GM18511 (cell line): ENCODE data around the gene SEMA5B.
A peak's percentile ranks its signal among the peaks of the same experiment; 100 is the strongest.

ENCODE experiments used
- ATAC-seq: cut with Tn5 transposase; IDR thresholded peaks from one replicate; pipeline ENCODE4 v1.9.1; 2021; ENCODE audit warnings: mild to moderate bottlenecking, moderate library complexity; ENCODE audit not compliant: unreplicated experiment

The SEMA5B gene

DNA sequence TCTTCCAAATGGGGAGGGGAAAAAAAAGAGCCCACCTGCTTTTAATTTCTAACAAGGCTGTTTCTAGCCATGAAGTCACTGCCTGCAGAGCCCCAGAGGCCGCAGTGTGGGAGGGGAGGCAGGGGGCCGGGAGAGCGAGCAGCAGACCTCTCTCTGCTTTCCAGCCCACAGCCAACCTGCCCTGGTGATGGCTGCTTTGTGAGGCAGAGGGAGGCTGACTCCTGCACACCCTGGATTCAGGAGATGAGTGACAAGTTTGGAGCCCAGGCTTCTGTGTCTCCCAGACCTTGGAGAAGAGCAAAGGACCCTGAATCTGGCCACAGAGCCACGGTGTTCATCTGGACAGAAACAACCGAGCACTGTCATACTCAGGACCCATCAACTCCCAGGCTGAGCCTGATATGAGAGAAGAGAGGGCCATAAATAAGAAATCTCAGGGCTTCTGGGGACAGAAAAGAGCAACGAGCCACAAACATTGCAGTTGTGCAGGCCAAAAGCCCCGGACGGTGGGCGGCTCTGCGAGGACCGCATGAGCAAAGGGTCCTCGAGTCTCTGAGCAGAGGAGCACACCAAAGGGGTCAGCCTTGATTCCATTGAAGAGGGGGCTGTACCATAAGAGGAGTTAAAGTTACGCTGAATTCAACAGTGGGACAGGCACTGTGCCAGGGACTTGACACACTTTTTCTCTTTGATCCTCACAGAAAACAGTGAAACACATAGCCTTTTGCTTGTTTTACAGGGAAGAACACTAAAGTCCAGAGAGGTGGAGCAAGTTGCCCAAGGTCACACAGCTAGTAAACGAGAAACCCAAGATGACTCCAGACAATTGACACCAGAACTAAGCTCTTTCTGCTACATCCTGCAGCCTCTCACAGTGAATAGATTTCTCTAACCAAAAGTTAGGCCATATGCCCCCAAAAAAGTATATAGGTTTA, 97.2 kb downstream of the SEMA5B start:
- ATAC-seq = no peak

DNA sequence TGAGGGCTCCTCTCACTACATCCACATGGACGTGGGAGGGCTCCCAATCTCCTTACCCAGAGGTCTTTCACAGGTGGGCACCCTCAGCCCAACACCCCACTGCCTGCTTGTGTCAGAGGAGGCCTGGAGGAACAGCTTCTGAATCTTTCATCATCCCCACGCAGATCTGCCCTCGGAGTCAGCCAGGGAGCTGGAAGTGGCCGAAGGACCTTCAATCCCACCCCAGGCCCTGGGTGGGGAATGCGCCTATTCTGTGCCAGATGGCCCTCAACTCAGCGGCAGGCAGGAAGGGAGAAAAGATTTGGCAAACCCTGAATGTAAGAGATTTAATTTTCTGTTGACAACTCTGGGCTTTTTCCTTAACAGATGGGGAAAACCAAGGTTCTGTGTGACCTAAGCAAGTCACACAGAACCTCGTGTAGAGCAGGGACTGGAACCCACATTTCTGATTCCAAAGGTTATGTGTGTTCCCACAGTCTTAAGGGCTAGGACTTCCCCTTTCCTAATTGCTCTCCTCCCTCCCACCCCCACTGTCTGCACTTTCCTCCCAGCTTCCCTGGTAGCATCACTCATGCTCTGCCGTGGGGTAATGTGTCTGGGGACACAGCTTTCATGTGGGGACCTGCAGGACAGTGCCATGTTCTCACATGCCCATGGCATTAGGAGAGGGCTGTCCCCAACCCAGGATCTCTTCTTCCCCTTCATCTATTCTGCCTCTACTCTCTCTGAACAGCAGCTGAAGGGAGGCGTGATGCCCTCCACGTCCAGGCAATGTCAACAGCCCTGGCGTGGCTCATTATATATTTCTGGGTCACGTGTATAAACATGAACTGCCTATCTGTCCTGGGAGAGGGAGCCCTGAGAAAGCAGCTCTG, 98.1 kb downstream of the SEMA5B start:
- no peak for ATAC-seq

DNA sequence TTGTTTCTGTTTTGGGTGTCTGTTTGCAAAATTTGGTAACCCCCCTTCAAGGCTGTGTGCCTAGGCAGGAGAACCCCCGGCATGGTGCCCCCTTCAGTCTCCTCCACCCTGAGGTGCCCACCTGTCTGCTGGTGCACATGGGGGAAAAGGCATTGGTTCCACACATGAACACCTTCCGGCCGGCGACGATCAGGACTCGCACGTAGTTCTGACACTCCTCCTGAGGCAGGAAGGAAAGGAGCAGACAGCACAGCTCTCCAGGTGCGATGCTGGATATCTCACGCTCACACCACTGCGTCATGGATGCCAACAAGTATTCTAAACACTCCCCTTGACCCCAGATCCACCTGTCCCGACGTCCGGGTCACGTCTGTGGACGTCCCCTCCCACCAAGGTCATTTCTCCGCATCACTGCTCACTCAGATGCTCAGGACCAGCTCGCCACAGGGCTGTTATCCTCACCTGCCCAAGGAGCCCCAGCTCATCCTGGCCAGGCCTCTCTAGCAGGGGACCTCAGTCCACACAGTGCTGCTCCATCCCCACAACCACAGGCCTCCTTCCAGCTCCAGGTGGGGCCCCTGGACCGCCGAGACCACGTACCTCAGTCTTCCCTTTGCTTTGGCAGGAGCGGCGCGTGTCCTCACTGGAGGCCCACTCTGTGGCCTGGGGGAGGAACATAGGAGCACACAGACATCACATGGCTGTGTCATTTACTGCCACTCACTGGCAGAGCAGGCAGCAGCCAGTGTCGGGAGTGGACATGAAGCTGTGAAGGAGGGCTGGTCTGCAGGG, 99.0 kb downstream of the SEMA5B start:
- no peak for ATAC-seq

DNA sequence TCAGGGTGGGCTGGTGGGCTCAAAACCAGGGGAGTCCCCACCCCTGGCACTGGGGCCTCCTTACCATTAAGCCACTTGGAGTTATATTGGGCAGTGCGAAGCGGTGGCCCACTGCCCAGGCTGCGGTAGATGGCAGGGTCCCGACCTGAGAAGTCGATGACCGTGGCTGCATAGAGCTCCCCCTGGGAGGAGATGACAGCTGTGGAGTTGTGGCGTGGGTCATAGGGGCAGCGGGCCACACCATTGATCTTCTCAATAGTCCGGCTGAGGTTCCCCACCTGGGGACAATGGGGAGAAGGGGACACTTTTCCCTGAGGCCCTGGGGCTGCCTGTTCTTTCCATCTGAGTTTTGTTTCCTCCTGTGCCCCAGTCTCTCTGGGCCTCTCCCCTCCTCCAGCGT, 99.8 kb downstream of the SEMA5B start:
- no peak for ATAC-seq

DNA sequence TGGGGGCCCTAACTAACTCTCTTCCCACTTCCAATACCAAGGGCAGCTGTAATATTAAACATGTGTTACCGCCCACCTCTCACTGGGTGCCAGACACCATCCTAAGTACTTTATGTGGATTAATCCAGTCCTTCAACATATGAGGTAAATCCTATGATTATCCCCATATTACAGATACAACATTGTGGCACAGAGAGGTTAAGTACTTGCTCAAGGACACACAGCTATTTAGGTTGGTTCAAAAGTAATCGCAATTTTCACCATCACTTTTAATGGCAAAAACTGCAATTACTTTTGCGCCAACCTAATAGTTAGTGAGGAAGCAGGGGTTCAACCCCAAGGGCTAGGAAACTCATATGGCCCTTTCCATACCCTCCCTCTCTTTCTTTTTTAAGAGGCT, 100.8 kb downstream of the SEMA5B start:
- no peak for ATAC-seq

DNA sequence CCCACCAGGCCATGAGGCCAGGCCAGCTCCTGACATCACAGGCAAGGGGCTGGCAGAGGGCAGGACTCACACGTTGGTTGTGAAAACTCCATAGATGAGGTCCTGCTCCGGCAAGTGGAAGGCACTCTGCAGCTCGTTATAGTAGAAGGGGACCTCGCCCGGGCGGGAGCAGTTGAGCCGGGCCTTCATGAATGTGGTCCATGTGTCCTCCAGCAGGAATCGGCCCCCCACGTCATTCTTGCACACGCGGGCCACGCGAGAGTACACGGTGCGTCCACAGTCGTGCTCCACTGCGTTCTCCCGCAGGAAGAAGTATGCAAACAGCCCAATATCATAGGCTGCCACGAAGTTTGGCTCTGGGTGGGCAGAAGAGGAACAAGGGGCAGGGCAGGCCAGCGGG, 101.2 kb downstream of the SEMA5B start:
- no peak for ATAC-seq

DNA sequence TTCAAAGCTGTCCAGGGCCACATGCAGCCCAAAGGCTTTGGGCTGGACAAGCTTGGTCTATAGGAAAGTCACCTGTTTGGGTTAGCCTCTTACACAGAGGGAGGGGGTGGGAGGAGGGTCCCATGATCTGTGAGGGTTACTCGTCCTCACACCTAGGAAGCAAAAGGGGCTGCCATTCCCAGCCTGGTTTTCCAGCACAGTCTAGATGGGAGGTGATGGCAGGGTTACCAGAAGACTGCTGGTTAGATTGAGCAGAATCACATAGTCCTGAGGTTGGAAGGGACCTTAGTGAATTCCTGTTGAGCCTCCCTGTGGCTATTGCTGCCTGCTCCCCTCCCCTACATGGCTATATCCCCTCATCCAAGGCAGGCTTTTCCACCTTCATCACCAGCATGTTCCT, 101.8 kb downstream of the SEMA5B start:
- ATAC-seq = no peak

DNA sequence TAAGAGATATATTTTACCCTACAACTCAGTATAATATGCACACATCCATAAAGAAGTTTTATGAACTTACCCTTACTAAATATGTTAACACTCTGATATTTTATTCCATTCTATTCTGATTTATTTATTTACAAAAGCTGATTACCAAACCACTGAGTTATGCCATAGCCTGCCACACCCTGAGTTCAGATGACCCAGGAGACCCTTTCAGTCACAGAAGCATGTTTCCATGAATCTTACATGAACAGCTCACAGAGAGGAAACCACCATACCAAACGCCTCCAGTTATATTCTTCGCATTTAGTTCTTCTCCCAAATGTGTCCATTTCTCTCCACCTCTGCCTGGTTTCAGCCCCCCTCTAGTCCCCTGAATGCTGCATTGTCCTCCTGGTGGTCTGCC, 103.5 kb downstream of the SEMA5B start:
- no peak for ATAC-seq

GRCh38 chr3:122923611-122924010, 104.0 kb downstream of the SEMA5B start:
- no peak for ATAC-seq

DNA sequence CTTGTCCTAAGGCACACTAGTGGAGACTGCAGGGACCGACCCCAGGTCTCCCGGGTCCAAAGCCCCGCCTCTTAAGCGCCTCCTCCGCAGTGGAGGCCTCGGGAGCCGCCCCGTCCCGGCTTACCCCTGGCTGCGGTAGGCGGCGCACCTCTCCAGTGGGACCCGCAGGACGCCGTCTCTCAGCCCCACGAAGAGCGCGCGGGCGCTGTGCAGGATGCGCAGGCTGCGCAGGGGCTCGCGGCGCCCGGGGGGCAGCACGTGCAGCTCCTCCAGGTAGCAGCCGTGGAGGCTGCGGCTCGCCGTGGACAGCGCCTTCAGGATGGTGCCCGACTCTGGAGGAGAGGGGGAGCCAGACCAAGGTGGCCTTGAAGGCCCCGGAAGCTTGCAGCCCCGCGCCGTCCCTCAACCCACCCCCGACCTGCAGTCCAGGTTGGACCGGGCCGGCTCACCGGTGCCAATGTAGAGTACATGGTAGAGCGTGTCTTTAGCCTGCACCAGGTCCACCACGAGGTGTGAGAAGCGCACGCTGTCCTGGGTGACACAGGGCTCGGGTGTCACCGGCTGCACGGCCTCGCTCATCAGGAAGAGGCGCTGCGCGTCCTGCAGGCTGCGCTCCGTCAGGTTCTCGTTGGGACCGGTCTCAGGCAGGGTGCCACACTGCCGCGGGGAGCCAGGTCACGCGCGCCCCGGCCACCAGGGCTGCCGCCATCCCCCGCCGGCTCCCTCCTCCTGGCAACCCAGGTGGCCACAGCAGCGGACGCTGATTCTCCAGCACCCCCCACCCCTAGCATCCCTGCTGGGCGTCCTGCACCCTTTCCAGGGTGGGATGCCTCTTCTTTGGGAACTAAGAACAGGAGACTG, 105.5 kb downstream of the SEMA5B start:
- ATAC-seq = peak; percentile 75

- ATAC-seq = no peak
Observed at GRCh38 chr3:122920986-122921385, 106.6 kb downstream of the SEMA5B start.

GRCh38 chr3:122919291-122919610, 108.3 kb downstream of the SEMA5B start:
- ATAC-seq = no peak

DNA sequence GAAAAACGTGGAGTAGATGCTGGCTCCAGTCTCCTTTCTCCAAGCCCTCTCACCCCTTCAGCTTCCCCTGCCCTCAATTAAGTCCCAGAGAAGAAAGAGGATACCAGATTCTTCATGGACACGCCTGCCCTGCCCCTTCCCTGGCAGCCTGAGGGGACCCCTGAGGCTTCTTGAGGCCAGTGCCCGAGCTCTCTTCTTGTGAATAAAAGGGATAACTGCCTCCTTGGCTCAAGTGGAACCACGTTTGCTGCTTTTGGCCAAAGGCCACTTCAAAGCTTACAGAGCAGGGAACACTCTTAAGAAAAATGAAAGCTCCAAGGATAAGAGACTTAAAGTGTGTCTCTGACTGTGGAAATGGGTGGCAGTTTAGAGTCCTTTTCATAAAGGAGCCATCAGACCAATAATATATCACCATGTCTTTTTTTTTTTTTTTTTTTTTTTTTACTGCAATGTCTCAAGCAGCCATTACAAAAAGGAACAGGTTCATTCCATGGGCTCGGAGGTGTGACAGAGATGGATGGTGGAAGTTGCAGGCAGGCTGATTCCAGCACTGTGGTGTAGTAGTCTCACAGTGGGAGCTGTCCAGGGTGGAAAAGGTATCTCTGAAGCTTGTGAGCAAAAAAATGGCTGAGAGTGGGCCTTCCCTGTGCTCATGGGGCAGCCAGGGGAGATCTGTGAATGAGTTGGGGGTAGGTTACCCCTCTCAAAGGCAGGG, 108.8 kb downstream of the SEMA5B start:
- no peak for ATAC-seq

DNA sequence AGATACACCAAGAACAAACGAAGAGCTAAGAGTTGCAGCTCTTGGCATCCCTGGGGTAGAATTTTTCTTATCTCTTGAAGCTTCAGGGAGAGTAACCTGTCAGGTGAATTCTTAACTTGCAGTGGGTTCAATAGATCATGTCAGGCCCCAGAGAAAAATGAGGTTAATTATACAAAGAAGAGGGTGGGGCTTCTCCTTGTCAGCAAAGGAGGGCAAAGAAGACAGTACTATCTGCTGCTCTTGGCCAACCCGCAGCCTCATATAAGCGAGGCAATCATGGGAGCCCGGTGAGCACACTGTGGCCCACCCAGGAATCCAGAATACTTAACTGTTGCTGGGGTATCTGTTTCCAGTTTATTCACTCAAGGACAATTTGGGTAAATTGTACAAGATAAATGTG, 110.2 kb downstream of the SEMA5B start:
- no peak for ATAC-seq

GRCh38 chr3:122916580-122916979, 111.0 kb downstream of the SEMA5B start:
- ATAC-seq = peak; percentile 74

DNA sequence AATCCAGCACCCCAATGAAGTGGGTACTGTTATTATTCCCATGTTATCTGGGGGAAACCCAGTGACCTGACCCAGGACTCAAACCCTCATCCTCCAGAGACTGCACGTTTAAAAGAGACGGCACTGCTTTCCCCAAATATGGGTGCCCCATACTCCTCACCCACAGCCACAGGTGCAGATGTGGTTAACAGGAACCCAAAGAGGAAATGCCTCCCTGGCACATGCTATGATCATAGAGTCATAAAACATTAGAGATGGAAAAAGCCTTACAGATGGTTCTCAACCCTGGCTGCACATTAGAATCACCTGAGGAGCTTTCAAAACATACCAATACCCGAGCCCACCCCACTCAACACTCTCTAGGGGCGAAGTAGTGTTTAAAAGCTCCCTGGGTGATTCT, 111.5 kb downstream of the SEMA5B start:
- ATAC-seq = no peak

DNA sequence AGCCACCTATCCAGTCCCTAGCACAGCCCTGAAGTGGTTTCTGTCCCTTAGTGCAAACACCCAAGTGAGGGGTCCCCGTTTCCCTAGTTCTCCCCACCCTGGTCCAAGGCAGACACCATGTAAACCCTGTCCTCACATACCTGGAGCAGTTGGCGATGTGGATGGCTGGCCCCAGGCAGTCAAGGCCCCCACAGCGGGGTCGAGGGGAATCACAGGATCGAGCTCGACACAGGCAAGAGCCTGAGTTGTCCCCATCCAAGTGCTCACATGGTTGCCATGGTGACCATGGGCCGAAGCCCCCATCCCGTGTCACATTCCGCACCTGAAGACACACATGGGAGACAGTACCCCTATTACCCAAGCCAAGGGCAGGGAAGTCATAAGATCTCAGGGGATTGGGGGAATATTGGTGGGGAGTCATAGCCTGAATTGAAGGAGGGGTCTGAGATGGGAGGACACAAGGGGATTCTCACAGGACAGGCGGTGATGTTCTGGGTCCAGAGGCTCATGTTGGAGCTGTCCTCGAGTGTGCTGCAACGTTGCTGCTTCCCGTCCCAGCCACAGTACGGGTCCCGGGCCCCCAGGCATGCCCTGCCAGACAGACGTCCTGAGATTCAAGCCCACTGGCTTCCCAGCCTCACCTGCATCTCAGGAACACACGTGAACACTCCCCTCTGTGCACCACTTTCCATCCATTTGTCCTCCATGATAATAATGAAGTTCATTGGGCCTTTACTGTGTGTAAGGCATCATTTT, 112.1 kb downstream of the SEMA5B start:
- ATAC-seq = no peak

DNA sequence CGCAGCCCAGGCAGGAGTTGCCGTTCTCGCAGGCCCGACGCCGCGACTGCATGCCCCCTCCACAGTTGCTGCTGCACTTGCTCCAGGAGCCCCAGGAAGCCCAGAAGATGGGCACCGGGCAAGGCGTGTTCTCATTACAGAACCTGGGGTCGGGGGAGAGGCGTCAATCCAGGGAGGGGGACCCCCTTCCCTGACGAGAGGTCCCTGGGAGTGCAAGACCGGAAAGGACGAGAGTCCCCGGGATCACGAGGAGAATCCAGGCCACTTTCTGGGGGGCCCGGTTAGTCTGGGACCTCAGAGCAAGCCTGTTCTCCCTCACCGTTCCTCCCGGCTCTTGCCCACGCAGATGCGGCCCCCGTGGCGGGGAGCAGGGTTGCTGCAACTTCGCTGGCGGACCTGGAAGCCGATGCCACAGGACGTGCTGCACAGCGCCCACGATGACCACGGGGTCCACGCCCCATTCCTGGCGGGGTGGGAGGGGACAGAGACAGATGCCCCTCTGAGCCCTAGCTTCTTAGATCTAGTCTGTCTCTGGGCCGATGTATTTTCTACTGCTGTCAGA, 113.9 kb downstream of the SEMA5B start:
- no peak for ATAC-seq
